ENCODE results near the gene R3HDM1. TPM values are rescaled to one million over a fixed set of nuclear protein-coding genes. Genes with fewer than 3 reads are reported as not detected.

Gene R3HDM1
- total RNA-seq, 3 donors from 2014 or later = 14.6 to 21.6 (median 17.7) TPM

DNA sequence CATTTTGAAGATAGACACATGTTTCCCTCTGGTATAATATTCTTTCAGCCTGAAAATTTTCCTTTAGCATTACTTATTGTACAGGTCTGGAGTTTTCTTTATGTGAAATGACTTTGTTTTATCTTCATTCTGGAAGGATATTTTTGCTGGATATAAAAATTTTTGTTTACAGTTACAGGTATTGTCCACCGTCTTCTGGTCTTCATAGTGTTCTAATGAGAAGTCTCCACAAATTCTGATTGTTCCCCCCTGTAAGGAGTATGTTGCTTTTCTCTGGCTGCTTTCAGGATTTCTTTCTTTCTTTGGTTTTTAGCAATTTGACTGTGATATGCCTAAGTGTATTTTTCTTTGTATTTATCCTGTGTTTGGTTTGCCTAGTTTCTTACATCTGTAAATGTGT, 225.4 kb downstream of the R3HDM1 start:
- TF ChIP-seq POLR2AphosphoS5 (IDR thresholded peaks at IDR 0.05) = no peak
- TF ChIP-seq, protein P1, sequence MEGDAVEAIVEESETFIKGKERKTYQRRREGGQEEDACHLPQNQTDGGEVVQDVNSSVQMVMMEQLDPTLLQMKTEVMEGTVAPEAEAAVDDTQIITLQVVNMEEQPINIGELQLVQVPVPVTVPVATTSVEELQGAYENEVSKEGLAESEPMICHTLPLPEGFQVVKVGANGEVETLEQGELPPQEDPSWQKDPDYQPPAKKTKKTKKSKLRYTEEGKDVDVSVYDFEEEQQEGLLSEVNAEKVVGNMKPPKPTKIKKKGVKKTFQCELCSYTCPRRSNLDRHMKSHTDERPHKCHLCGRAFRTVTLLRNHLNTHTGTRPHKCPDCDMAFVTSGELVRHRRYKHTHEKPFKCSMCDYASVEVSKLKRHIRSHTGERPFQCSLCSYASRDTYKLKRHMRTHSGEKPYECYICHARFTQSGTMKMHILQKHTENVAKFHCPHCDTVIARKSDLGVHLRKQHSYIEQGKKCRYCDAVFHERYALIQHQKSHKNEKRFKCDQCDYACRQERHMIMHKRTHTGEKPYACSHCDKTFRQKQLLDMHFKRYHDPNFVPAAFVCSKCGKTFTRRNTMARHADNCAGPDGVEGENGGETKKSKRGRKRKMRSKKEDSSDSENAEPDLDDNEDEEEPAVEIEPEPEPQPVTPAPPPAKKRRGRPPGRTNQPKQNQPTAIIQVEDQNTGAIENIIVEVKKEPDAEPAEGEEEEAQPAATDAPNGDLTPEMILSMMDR (IDR thresholded peaks at IDR 0.05) = no peak
- TF ChIP-seq POLR2A (IDR thresholded peaks at IDR 0.05) = no peak

DNA sequence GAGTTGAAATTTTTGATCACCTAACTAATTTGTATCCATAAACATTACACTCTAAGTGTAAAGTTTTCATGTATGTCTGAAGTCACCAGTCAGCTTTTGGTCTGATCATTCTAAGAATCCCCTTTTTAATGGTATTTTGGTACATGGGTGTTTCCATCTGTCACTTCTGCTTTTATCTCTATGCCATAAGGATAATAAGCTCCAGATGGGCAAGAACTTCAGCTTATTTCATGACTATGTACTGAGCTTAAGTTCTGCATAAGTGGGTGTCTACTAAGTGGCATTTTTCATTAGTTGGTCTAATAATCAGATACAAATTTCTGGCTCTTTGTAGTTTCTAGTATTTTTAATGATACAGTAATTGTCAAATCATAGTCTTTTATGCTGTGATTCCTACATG, 230.7 kb downstream of the R3HDM1 start:
- no peak for DNase-seq (ENCODE audit: low spot score in 2 of 2)
- Histone ChIP-seq H3K27me3 (no peaks in the 10 kb centered on the region), H3K4me1 (no peaks in the 10 kb centered on the region), H3K4me3 (no peak overlapping the region), H3K36me3 (peaks cover 2% of the 10 kb centered on the region), H3K9me3 (peaks cover 0 to 9% of the 10 kb centered on the region in 2 donors), H3K27ac (no peak overlapping the region)
- TF ChIP-seq POLR2A (IDR thresholded peaks at IDR 0.05) (no peak), POLR2AphosphoS5 (IDR thresholded peaks at IDR 0.05) (no peak)
- TF ChIP-seq, protein P1 (IDR thresholded peaks at IDR 0.05) = no peak
- intact Hi-C loops (cut with DNase I; ENCODE audit: low total_unique reads) = no loop called here

More for the DNA sequence above, 225.4 kb downstream of the R3HDM1 start:
- no peaks in the 10 kb centered on the region for H3K27me3 ChIP-seq
- no peaks in the 10 kb centered on the region for H3K4me1 ChIP-seq
- H3K4me3 ChIP-seq = no peak overlapping the region
- intact Hi-C loops (cut with DNase I; ENCODE audit: low total_unique reads) = no loop called here
- no peak for DNase-seq (ENCODE audit: low spot score in 2 of 2)
- H3K9me3 ChIP-seq = peaks cover 0 to 19% of the 10 kb centered on the region in 2 donors
- H3K36me3 ChIP-seq = peaks cover 14% of the 10 kb centered on the region
- no peak overlapping the region for H3K27ac ChIP-seq

GRCh38 chr2:135762530-135762929, 231.2 kb downstream of the R3HDM1 start:
- Histone ChIP-seq H3K36me3 (no peaks in the 10 kb centered on the region), H3K27ac (no peak overlapping the region), H3K4me3 (no peak overlapping the region), H3K4me1 (no peaks in the 10 kb centered on the region), H3K9me3 (peaks cover 0 to 4% of the 10 kb centered on the region in 2 donors), H3K27me3 (no peaks in the 10 kb centered on the region)
- TF ChIP-seq POLR2AphosphoS5 (IDR thresholded peaks at IDR 0.05) = no peak
- TF ChIP-seq, protein P1 (IDR thresholded peaks at IDR 0.05) = no peak
- no peak for TF ChIP-seq POLR2A (IDR thresholded peaks at IDR 0.05)
- intact Hi-C loops (cut with DNase I; ENCODE audit: low total_unique reads) = no loop called here
- DNase-seq (ENCODE audit: low spot score in 2 of 2) = no peak

DNA sequence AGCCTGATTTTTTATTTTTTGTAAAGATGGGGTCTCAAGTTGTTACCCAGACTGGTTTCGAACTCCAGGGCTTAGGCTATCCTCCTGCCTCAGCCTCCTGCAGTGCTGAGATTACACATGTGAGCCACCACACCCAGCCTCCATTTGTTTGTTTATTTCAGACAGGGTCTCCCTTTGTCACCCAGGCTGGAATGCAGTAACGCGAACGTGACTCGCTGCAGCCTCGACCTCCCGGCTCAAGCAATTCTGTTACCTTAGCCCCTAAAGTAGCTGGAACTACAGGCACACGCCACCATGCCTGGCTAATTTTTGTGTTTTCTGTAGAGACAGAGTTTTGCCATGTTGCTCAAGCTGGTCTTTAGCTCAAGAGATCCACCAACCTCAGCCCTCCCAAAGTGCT, 237.6 kb downstream of the R3HDM1 start:
- no peak overlapping the region for H3K27ac ChIP-seq
- no peak for DNase-seq (ENCODE audit: low spot score in 2 of 2)
- no peaks in the 10 kb centered on the region for H3K4me1 ChIP-seq
- no peak overlapping the region for H3K4me3 ChIP-seq
- TF ChIP-seq POLR2A (IDR thresholded peaks at IDR 0.05) = no peak
- TF ChIP-seq POLR2AphosphoS5 (IDR thresholded peaks at IDR 0.05) = no peak
- TF ChIP-seq, protein P1 (IDR thresholded peaks at IDR 0.05) = no peak
- peaks cover 6% of the 10 kb centered on the region for H3K36me3 ChIP-seq
- intact Hi-C loops (cut with DNase I; ENCODE audit: low total_unique reads) = no loop called here
- no peaks in the 10 kb centered on the region for H3K9me3 ChIP-seq
- H3K27me3 ChIP-seq = no peaks in the 10 kb centered on the region

DNA sequence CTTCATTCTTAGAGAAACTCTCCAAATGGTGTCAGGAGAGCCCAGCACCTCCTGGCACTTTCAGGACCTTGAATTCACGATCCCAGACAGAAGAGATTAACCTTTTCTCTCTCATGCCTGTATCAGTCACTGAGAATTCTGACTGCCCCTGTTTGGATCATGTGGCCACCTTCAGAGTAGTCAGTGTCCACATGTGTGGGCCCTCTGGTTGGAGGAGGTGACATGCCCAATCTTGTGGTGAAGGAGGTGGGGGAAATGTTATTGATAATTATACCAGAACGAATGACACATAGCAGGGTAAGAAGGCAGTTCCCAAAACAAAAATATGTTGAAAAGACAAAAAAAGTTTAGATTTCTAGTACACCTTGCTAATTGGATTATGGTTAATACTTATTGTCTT, 242.0 kb downstream of the R3HDM1 start:
- peaks cover 6% of the 10 kb centered on the region for H3K36me3 ChIP-seq
- TF ChIP-seq POLR2AphosphoS5 (IDR thresholded peaks at IDR 0.05) (no peak), POLR2A (IDR thresholded peaks at IDR 0.05) (no peak)
- TF ChIP-seq, protein P1 (IDR thresholded peaks at IDR 0.05) = no peak
- no peaks in the 10 kb centered on the region for H3K9me3 ChIP-seq
- intact Hi-C loops (cut with DNase I; ENCODE audit: low total_unique reads) = no loop called here
- no peak overlapping the region for H3K27ac ChIP-seq
- H3K4me3 ChIP-seq = no peak overlapping the region
- no peaks in the 10 kb centered on the region for H3K4me1 ChIP-seq
- no peaks in the 10 kb centered on the region for H3K27me3 ChIP-seq
- no peak for DNase-seq (ENCODE audit: low spot score in 2 of 2)
